Neural cell (in vitro differentiated cells): Measurements from ENCODE around the gene TMEM207. TPM values are rescaled to one million over a fixed set of nuclear protein-coding genes. Genes with fewer than 3 reads are reported as not detected.

Source experiments
- H2AFZ ChIP-seq: fragments of 200-600, 300-800 bp; sonication (generic), shearing (Covaris generic); 2 replicates; pipeline ENCODE4 v1.6.0; 2014; ENCODE audit warnings: low read depth, mild to moderate bottlenecking, antibody characterized with exemption, low read length, moderate library complexity
- H3F3A ChIP-seq: fragments of 200-600 bp; shearing (Covaris generic); 2 replicates; pipeline ENCODE4 v1.6.1; 2016; ENCODE audit warnings: mild to moderate bottlenecking, moderate library complexity, mixed read lengths, antibody characterized with exemption, low read length; ENCODE audit not compliant: insufficient read depth, poor library complexity, severe bottlenecking
- H3K27ac ChIP-seq: fragments of 200-600, 300-800 bp; sonication (generic), shearing (Covaris generic); 2 replicates; pipeline ENCODE4 v1.5.1; 2014; ENCODE audit warnings: mild to moderate bottlenecking, low read length, moderate library complexity
- H3K27me3 ChIP-seq: fragments of 300-800, 200-600 bp; sonication (generic), shearing (Covaris generic); 2 replicates; pipeline ENCODE4 v1.6.0; 2014; ENCODE audit warnings: mild to moderate bottlenecking, low read depth, low read length, moderate library complexity; ENCODE audit not compliant: insufficient read depth
- H3K36me3 ChIP-seq: fragments of 300-800, 200-600 bp; sonication (generic), shearing (Covaris generic); 2 replicates; pipeline ENCODE4 v1.5.1; 2014; ENCODE audit warnings: mild to moderate bottlenecking, antibody characterized with exemption, low read length, moderate library complexity; ENCODE audit not compliant: insufficient read depth
- H3K4me2 ChIP-seq: fragments of 300-800, 200-600 bp; sonication (generic), shearing (Covaris generic); 2 replicates; pipeline ENCODE4 v1.6.0; 2014; ENCODE audit warnings: mild to moderate bottlenecking, low read length
- H3K4me3 ChIP-seq: fragments of 300-800, 200-600 bp; sonication (generic), shearing (Covaris generic); 2 replicates; pipeline ENCODE4 v1.5.1; 2014; ENCODE audit warnings: mild to moderate bottlenecking, low read length, moderate library complexity
- H3K79me2 ChIP-seq: fragments of 200-600 bp; shearing (Covaris generic); replicated peaks from 2 replicates; pipeline ENCODE4 v1.6.0; 2014; ENCODE audit warnings: mild to moderate bottlenecking, low read length, moderate library complexity; ENCODE audit not compliant: insufficient read depth
- H3K9ac ChIP-seq: fragments of 300-800, 200-600 bp; sonication (generic), shearing (Covaris generic); 2 replicates; pipeline ENCODE4 v1.6.1; 2016; ENCODE audit warnings: mild to moderate bottlenecking, low read length, mixed read lengths
- H3K9me2 ChIP-seq: fragments of 200-600 bp; shearing (Covaris generic); 2 replicates; pipeline ENCODE4 v1.6.1; 2016; ENCODE audit warnings: mild to moderate bottlenecking, low read length, mixed read lengths; ENCODE audit not compliant: insufficient read depth
- H3K9me3 ChIP-seq: fragments of 200-600, 300-800 bp; sonication (generic), shearing (Covaris generic); 2 replicates; pipeline ENCODE4 v1.6.1; 2016; ENCODE audit warnings: mild to moderate bottlenecking, mixed run types, low read length, moderate library complexity, mixed read lengths
- H4K20me1 ChIP-seq: fragments of 200-600 bp; shearing (Covaris generic); 2 replicates; pipeline ENCODE4 v1.6.1; 2016; ENCODE audit warnings: mild to moderate bottlenecking, mixed run types; ENCODE audit not compliant: insufficient read depth
- CTCF ChIP-seq: fragments of 450-650 bp; IDR thresholded peaks from 2 replicates; pipeline ENCODE4 v1.5.1; 2014; ENCODE audit warnings: antibody characterized with exemption, mild to moderate bottlenecking, moderate library complexity; ENCODE audit not compliant: poor library complexity, severe bottlenecking
- EP300 ChIP-seq: fragments of 450-650 bp; conservative IDR thresholded peaks from 2 replicates; pipeline ENCODE4 v1.6.1; 2014; ENCODE audit warnings: antibody characterized with exemption, mild to moderate bottlenecking, moderate library complexity; ENCODE audit not compliant: poor library complexity, severe bottlenecking
- EZH2 ChIP-seq: fragments of 200-600, 300-800 bp; shearing (Covaris generic), sonication (generic); IDR thresholded peaks from 2 replicates; pipeline ENCODE4 v1.6.1; 2014; ENCODE audit warnings: antibody characterized with exemption, low read length, borderline replicate concordance, mild to moderate bottlenecking; ENCODE audit not compliant: insufficient read depth, poor library complexity, severe bottlenecking
- MXI1 ChIP-seq: fragments of 450-650 bp; conservative IDR thresholded peaks from 2 replicates; pipeline ENCODE4 v1.6.1; 2014; ENCODE audit warnings: antibody characterized with exemption, mild to moderate bottlenecking; ENCODE audit not compliant: poor library complexity, severe bottlenecking
- POLR2AphosphoS5 ChIP-seq: IDR thresholded peaks from 2 replicates; pipeline ENCODE4 v1.6.1; 2012
- RAD21 ChIP-seq: fragments of 450-650 bp; conservative IDR thresholded peaks from 2 replicates; pipeline ENCODE4 v1.6.1; 2014; ENCODE audit warnings: antibody characterized with exemption, mild to moderate bottlenecking, moderate library complexity
- REST ChIP-seq: IDR thresholded peaks from 2 replicates; pipeline ENCODE4 v1.6.1; 2012; ENCODE audit warnings: borderline replicate concordance
- SMC3 ChIP-seq: fragments of 450-650 bp; conservative IDR thresholded peaks from 2 replicates; pipeline ENCODE4 v1.6.1; 2014; ENCODE audit warnings: antibody characterized with exemption, mild to moderate bottlenecking, moderate library complexity; ENCODE audit not compliant: poor library complexity
- TAF1 ChIP-seq: IDR thresholded peaks from 2 replicates; pipeline ENCODE4 v1.6.1; 2012; ENCODE audit warnings: low read depth
- polyA plus RNA-seq: library from polyadenylated mRNA; depleted of rRNA; stranded (reverse); fragments of >200 nt; gene quantifications from 2 replicates; pipeline ENCODE4 v1.2.3, GENCODE V29; 2014

TMEM207 gene
- polyA plus RNA-seq, 1 donor from 2014 or later: 0.27 TPM

- TF ChIP-seq MXI1: no peak
Measured at GRCh38 chr3:190399677-190400076, 50.0 kb downstream of the TMEM207 start (continued).

- Histone ChIP-seq H3K9me2 (no peaks in the 10 kb centered on the region), H3K27me3 (no peaks in the 10 kb centered on the region), H4K20me1 (no peaks in the 10 kb centered on the region), H3K36me3 (no peaks in the 10 kb centered on the region), H2AFZ (no peak overlapping the region), H3K9me3 (no peaks in the 10 kb centered on the region), H3K79me2 (no peaks in the 10 kb centered on the region), H3K4me3 (no peak overlapping the region), H3F3A (no peaks in the 10 kb centered on the region), H3K9ac (no peak overlapping the region), H3K27ac (no peak overlapping the region), H3K4me2 (no peak overlapping the region)
- TF ChIP-seq RAD21 (no peak), POLR2AphosphoS5 (no peak), REST (no peak), EP300 (no peak), TAF1 (no peak), SMC3 (no peak), MXI1 (no peak), CTCF (no peak), EZH2 (no peak)
Measured at GRCh38 chr3:190397889-190398288, 51.8 kb downstream of the TMEM207 start.

GRCh38 chr3:190396001-190396400 lies 53.7 kb downstream of the TMEM207 start:
- no peak overlapping the region for H3K9ac ChIP-seq
- no peaks in the 10 kb centered on the region for H3K79me2 ChIP-seq
- H2AFZ ChIP-seq: no peak overlapping the region
- H3K27me3 ChIP-seq: no peaks in the 10 kb centered on the region
- no peak overlapping the region for H3K4me2 ChIP-seq
- no peaks in the 10 kb centered on the region for H4K20me1 ChIP-seq
- H3K9me3 ChIP-seq: no peaks in the 10 kb centered on the region
- H3K36me3 ChIP-seq: no peaks in the 10 kb centered on the region
- H3K27ac ChIP-seq: no peak overlapping the region
- H3K9me2 ChIP-seq: no peaks in the 10 kb centered on the region
- no peaks in the 10 kb centered on the region for H3F3A ChIP-seq
- H3K4me3 ChIP-seq: no peak overlapping the region
- TF ChIP-seq RAD21: no peak
- TF ChIP-seq EP300: no peak
- TF ChIP-seq CTCF: no peak
- no peak for TF ChIP-seq MXI1
- no peak for TF ChIP-seq EZH2
- no peak for TF ChIP-seq TAF1
- TF ChIP-seq SMC3: no peak
- TF ChIP-seq REST: no peak
- no peak for TF ChIP-seq POLR2AphosphoS5
